SK-N-SH (cell line): Measurements from ENCODE around the gene UNKL. TPM values are rescaled to one million over a fixed set of nuclear protein-coding genes. Genes with fewer than 3 reads are reported as not detected.

Experiments used
- CTCF ChIA-PET: fragments of 300-600, 350-600 bp; formaldehyde crosslinking; extraction: SDS; loops from one replicate; lab custom pipeline; 2021; lab: Yijun Ruan, JAX
- POLR2A ChIA-PET: fragments of 350-600 bp; sonication (Branson Sonifier 250); formaldehyde crosslinking; extraction: SDS; loops from one replicate; lab custom pipeline; 2020; ENCODE audit warnings: antibody characterized with exemption, inconsistent platforms; lab: Yijun Ruan, JAX
- DNase-seq: peaks from one replicate; pipeline ENCODE4 v3.0.0; 2012
- H2AFZ ChIP-seq: fragments of 200-600 bp; sonication (generic); 2 replicates; pipeline ENCODE4 v1.8.1; 2016; ENCODE audit warnings: antibody characterized with exemption, mild to moderate bottlenecking, low read depth
- H3F3A ChIP-seq: fragments of 200-600 bp; sonication (generic); replicated peaks from 2 replicates; pipeline ENCODE3; 2016; ENCODE audit warnings: antibody characterized with exemption, mild to moderate bottlenecking; ENCODE audit not compliant: insufficient read depth
- H3K27ac ChIP-seq, 2 experiments: fragments of 200-500 bp in 1 of 2; fragments of 200-600 bp in 1 of 2; sonication (Bioruptor generic) in 1 of 2; sonication (generic), shearing (Covaris generic) in 1 of 2; 2 replicates each; pipeline versions ENCODE4 v1.5.1 to v1.6.1; 2014 to 2016; ENCODE audit warnings: low read depth in 2 of 2, inconsistent platforms in 1 of 2, low read length in 1 of 2, mild to moderate bottlenecking in 1 of 2, mixed read lengths in 1 of 2
- H3K27me3 ChIP-seq: fragments of 200-600 bp; sonication (generic), shearing (Covaris generic); 2 replicates; pipeline ENCODE4 v1.6.1; 2016; ENCODE audit warnings: mixed run types; ENCODE audit not compliant: insufficient read depth
- H3K36me3 ChIP-seq, 2 experiments: fragments of 200-500 bp in 1 of 2; fragments of 200-600 bp in 1 of 2; sonication (Bioruptor generic) in 1 of 2; sonication (generic) in 1 of 2; replicated peaks in 1 of 2; 2 replicates each; pipeline versions ENCODE3 to v1.5.1; 2014 to 2016; ENCODE audit warnings: low read length in 1 of 2, mild to moderate bottlenecking in 1 of 2; ENCODE audit not compliant: insufficient read depth in 2 of 2, control insufficient read depth in 1 of 2
- H3K4me1 ChIP-seq, 2 experiments: fragments of 200-500 bp in 1 of 2; fragments of 200-600 bp in 1 of 2; sonication (Bioruptor generic) in 1 of 2; sonication (generic), shearing (Covaris generic) in 1 of 2; 2 replicates each; pipeline versions ENCODE4 v1.5.1 to v1.6.1; 2014 to 2016; ENCODE audit warnings: low read depth in 1 of 2, low read length in 1 of 2, mixed run types in 1 of 2; ENCODE audit not compliant: insufficient read depth in 2 of 2, control insufficient read depth in 1 of 2
- H3K4me2 ChIP-seq: fragments of 200-600 bp; sonication (generic), shearing (Covaris generic); 2 replicates; pipeline ENCODE4 v1.6.1; 2017; ENCODE audit warnings: mixed run types
- H3K4me3 ChIP-seq, 2 experiments: fragments of 200-500 bp in 1 of 2; fragments of 200-600 bp in 1 of 2; sonication (Bioruptor generic) in 1 of 2; sonication (generic), shearing (Covaris generic) in 1 of 2; 2 replicates each; pipeline versions ENCODE4 v1.5.1 to v1.8.1; 2014 to 2016; ENCODE audit warnings: low read depth in 2 of 2, inconsistent platforms in 1 of 2, low read length in 1 of 2, mild to moderate bottlenecking in 1 of 2, mixed read lengths in 1 of 2, moderate library complexity in 1 of 2
- H3K79me2 ChIP-seq: fragments of 200-600 bp; sonication (generic); 2 replicates; pipeline ENCODE4 v1.8.1; 2017; ENCODE audit warnings: mild to moderate bottlenecking; ENCODE audit not compliant: insufficient read depth
- H3K9ac ChIP-seq: fragments of 200-600 bp; sonication (generic); 2 replicates; pipeline ENCODE4 v1.6.1; 2017; ENCODE audit warnings: mixed run types
- H3K9me2 ChIP-seq: fragments of 200-600 bp; sonication (generic); 2 replicates; pipeline ENCODE4 v1.6.1; 2017; ENCODE audit warnings: mixed run types
- H3K9me3 ChIP-seq: fragments of 200-600 bp; sonication (generic); 2 replicates; pipeline ENCODE4 v1.6.1; 2017; ENCODE audit warnings: mixed run types, mild to moderate bottlenecking, moderate library complexity
- H4K20me1 ChIP-seq: fragments of 200-600 bp; sonication (generic); 2 replicates; pipeline ENCODE4 v1.6.1; 2017; ENCODE audit warnings: mild to moderate bottlenecking, mixed run types; ENCODE audit not compliant: insufficient read depth
- FOXJ3 ChIP-seq: sonication (generic); formaldehyde crosslinking; IDR thresholded peaks from 2 replicates; pipeline ENCODE4 v1.5.1; 2020; ENCODE audit warnings: mild to moderate bottlenecking, missing genetic modification reagents
- FOXM1 ChIP-seq: IDR thresholded peaks from 2 replicates; pipeline ENCODE4 v1.4.0; 2012; ENCODE audit warnings: low read depth, mild to moderate bottlenecking
- GABPA ChIP-seq: IDR thresholded peaks from 2 replicates; pipeline ENCODE4 v1.4.0; 2012; ENCODE audit warnings: low read depth, mild to moderate bottlenecking
- IRF3 ChIP-seq: fragments of 150-350 bp; IDR thresholded peaks from 2 replicates; pipeline ENCODE4 v1.6.1; 2016; ENCODE audit warnings: mild to moderate bottlenecking, low read depth, low read length
- JUND ChIP-seq: IDR thresholded peaks from 2 replicates; pipeline ENCODE4 v1.4.0; 2012
- MAX ChIP-seq: IDR thresholded peaks from 2 replicates; pipeline ENCODE4 v1.4.0; 2012; ENCODE audit warnings: low read depth
- MEF2A ChIP-seq: IDR thresholded peaks from 2 replicates; pipeline ENCODE4 v1.4.0; 2012; ENCODE audit warnings: low read depth, borderline replicate concordance
- MXI1 ChIP-seq: IDR thresholded peaks from 2 replicates; pipeline ENCODE4 v1.6.1; 2012; ENCODE audit warnings: mild to moderate bottlenecking, low read depth, low read length, improper control_type of control experiment
- NRF1 ChIP-seq: IDR thresholded peaks from 2 replicates; pipeline ENCODE4 v1.6.1; 2012; ENCODE audit warnings: low read depth, mild to moderate bottlenecking, low read length
- POLR2AphosphoS5 ChIP-seq: IDR thresholded peaks from 2 replicates; pipeline ENCODE4 v1.6.1; 2012; ENCODE audit warnings: low read depth, low read length
- RFX5 ChIP-seq: IDR thresholded peaks from 2 replicates; pipeline ENCODE4 v1.6.1; 2012; ENCODE audit warnings: mild to moderate bottlenecking, improper control_type of control experiment, low read length
- RXRA ChIP-seq: IDR thresholded peaks from 2 replicates; pipeline ENCODE4 v1.4.0; 2012; ENCODE audit warnings: low read depth, mild to moderate bottlenecking, borderline replicate concordance
- SIN3A ChIP-seq: IDR thresholded peaks from 2 replicates; pipeline ENCODE4 v1.6.1; 2012; ENCODE audit warnings: low read depth, mild to moderate bottlenecking, low read length, moderate library complexity, borderline replicate concordance
- SMC3 ChIP-seq: IDR thresholded peaks from 2 replicates; pipeline ENCODE4 v1.6.1; 2012; ENCODE audit warnings: low read depth, low read length, improper control_type of control experiment
- TAF1 ChIP-seq: IDR thresholded peaks from 2 replicates; pipeline ENCODE4 v1.6.1; 2012; ENCODE audit warnings: low read depth, mild to moderate bottlenecking, low read length, moderate library complexity, borderline replicate concordance
- YY1 ChIP-seq: IDR thresholded peaks from 2 replicates; pipeline ENCODE4 v1.4.0; 2012; ENCODE audit warnings: low read depth, mild to moderate bottlenecking
- WGBS: methylation state at CpG from one replicate; pipeline ENCODE4 v1.1.6; 2017; ENCODE audit warnings: low lambda C conversion rate; 5-methylcytosine and 5-hydroxymethylcytosine counted together
- polyA plus RNA-seq, 3 experiments: library from polyadenylated mRNA; depleted of rRNA; stranded (reverse); fragments of >200 nt; gene quantifications; 2 replicates each; pipeline ENCODE4 v1.2.3, GENCODE V29; 2012
- TF ChIP-seq, protein P1 (sequence below): IDR thresholded peaks from 2 replicates; pipeline ENCODE4; 2012
- TF ChIP-seq, protein P2 (sequence below): fragments of 200-600 bp; sonication (generic); IDR thresholded peaks from 2 replicates; pipeline ENCODE4 v1.6.1; 2017; ENCODE audit warnings: antibody characterized with exemption, mild to moderate bottlenecking, moderate library complexity
- TF ChIP-seq, protein P3 (sequence below): IDR thresholded peaks from 2 replicates; pipeline ENCODE4 v1.6.1; 2012; ENCODE audit warnings: mild to moderate bottlenecking, low read depth, low read length, moderate library complexity

Gene UNKL
- polyA plus RNA-seq, 1 of the 3 experiments (the other 2 are of a cell fraction), result 16.4 TPM

DNA sequence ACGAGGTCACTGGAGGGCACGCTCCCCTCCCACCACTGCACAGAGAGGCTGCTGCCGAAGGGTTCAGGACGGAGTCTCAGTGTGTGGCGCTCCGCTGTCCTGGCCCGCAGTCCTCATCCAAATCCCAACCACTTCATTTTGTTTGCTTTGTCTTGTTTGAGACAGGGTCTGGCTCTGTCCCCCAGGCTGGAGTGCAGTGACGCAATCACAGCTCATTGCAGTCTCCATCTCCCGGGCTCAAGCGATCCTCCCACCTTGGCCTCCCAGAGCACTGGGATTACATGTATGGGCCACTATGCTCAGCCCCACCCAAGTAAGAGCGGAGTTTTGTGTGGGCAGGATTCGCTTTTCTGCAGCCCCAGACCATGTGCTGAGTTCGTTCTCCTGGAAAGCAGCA is 12.7 kb downstream of the UNKL start:
- 100% methylated on average over 9 of the region's 13 CpGs for WGBS
- TF ChIP-seq SMC3 (no peak), TAF1 (no peak), JUND (no peak), FOXM1 (no peak)
- ChIA-PET CTCF (interaction anchor here (1.8 to 1.9 kb wide), 2 partner anchors 10 to 63 kb away, joined by 5 read pairs; no protein-coding TSS in a partner anchor), POLR2A (no interaction called here)
- Histone ChIP-seq H3K27me3 (no peaks in the 10 kb centered on the region), H3K27ac (no peak overlapping the region), H3K36me3 (peaks cover 0 to 10% of the 10 kb centered on the region in 2 experiments), H3K9me3 (no peaks in the 10 kb centered on the region), H3K4me1 (no peaks in the 10 kb centered on the region), H3K4me2 (no peak overlapping the region), H3K9me2 (no peaks in the 10 kb centered on the region), H3F3A (no peaks in the 10 kb centered on the region), H4K20me1 (no peaks in the 10 kb centered on the region), H3K9ac (no peak overlapping the region), H2AFZ (no peak overlapping the region), H3K79me2 (peaks cover 7% of the 10 kb centered on the region; the same call in 1 of the 2 replicates), H3K4me3 (no peak overlapping the region)
- no peak for DNase-seq

DNA sequence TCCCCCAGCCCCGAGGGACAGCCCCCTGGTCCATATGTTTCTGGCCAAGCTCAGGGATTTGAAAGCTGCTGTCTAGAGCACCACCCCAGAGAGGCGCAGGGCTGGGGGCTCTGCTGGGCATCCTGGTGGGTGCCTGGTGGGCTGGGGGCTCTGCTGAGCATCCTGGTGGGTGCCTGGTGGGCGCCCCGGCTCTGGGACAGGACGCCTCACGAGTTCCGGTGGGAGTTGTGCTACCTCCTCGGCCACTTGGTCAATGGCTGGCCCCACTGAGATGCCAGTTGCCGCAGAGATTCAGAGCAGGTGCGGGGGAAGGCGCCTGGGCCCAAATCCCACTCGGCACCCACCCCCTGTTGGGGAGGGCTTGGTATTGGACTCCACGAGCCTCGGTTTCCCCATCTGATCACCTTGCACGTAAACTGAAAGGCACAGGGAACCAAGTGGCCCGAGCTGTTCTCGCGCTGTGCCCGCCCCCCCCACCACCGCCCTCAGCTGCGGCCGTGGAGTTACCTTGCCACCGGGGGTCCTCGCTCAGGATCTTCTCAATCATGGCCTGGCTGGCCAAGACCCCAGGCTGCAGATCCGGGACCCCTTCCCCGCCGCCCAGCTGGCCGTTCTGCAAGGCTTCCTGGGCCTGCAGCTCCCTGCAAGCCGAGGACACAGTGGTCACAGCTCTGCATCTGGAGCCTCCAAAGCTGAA is 13.3 kb downstream of the UNKL start:
- Histone ChIP-seq H3K9me3 (no peaks in the 10 kb centered on the region), H3K27me3 (no peaks in the 10 kb centered on the region), H3K9me2 (no peaks in the 10 kb centered on the region), H3K36me3 (peaks cover 0 to 10% of the 10 kb centered on the region in 2 experiments), H4K20me1 (no peaks in the 10 kb centered on the region), H3K79me2 (0 out of 2 replicates have a peak, but pooled peaks cover 2% of the 10 kb centered on the region), H3K27ac (no peak overlapping the region), H3K4me3 (no peak overlapping the region), H3K4me1 (no peaks in the 10 kb centered on the region), H3K9ac (no peak overlapping the region), H2AFZ (no peak overlapping the region), H3F3A (no peaks in the 10 kb centered on the region), H3K4me2 (no peak overlapping the region)
- CTCF ChIA-PET, result interaction anchor here (1.8 to 1.9 kb wide), 2 partner anchors 10 to 63 kb away, joined by 5 read pairs; no protein-coding TSS in a partner anchor
- no peak for TF ChIP-seq FOXJ3 (CRISPR knock-in tag)
- no peak for TF ChIP-seq GABPA
- TF ChIP-seq RFX5, result no peak
- TF ChIP-seq, protein P1, sequence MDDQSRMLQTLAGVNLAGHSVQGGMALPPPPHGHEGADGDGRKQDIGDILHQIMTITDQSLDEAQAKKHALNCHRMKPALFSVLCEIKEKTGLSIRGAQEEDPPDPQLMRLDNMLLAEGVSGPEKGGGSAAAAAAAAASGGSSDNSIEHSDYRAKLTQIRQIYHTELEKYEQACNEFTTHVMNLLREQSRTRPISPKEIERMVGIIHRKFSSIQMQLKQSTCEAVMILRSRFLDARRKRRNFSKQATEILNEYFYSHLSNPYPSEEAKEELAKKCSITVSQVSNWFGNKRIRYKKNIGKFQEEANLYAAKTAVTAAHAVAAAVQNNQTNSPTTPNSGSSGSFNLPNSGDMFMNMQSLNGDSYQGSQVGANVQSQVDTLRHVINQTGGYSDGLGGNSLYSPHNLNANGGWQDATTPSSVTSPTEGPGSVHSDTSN, result no peak
- no peak for TF ChIP-seq TAF1
- TF ChIP-seq RXRA, result no peak
- TF ChIP-seq MXI1, result no peak
- TF ChIP-seq MEF2A, result no peak
- TF ChIP-seq, protein P2, sequence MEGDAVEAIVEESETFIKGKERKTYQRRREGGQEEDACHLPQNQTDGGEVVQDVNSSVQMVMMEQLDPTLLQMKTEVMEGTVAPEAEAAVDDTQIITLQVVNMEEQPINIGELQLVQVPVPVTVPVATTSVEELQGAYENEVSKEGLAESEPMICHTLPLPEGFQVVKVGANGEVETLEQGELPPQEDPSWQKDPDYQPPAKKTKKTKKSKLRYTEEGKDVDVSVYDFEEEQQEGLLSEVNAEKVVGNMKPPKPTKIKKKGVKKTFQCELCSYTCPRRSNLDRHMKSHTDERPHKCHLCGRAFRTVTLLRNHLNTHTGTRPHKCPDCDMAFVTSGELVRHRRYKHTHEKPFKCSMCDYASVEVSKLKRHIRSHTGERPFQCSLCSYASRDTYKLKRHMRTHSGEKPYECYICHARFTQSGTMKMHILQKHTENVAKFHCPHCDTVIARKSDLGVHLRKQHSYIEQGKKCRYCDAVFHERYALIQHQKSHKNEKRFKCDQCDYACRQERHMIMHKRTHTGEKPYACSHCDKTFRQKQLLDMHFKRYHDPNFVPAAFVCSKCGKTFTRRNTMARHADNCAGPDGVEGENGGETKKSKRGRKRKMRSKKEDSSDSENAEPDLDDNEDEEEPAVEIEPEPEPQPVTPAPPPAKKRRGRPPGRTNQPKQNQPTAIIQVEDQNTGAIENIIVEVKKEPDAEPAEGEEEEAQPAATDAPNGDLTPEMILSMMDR, result no peak
- no peak for TF ChIP-seq YY1
- no peak for TF ChIP-seq NRF1
- no peak for TF ChIP-seq IRF3
- TF ChIP-seq MAX, result no peak
- no peak for TF ChIP-seq POLR2AphosphoS5
- no peak for TF ChIP-seq JUND
- TF ChIP-seq, protein P3, sequence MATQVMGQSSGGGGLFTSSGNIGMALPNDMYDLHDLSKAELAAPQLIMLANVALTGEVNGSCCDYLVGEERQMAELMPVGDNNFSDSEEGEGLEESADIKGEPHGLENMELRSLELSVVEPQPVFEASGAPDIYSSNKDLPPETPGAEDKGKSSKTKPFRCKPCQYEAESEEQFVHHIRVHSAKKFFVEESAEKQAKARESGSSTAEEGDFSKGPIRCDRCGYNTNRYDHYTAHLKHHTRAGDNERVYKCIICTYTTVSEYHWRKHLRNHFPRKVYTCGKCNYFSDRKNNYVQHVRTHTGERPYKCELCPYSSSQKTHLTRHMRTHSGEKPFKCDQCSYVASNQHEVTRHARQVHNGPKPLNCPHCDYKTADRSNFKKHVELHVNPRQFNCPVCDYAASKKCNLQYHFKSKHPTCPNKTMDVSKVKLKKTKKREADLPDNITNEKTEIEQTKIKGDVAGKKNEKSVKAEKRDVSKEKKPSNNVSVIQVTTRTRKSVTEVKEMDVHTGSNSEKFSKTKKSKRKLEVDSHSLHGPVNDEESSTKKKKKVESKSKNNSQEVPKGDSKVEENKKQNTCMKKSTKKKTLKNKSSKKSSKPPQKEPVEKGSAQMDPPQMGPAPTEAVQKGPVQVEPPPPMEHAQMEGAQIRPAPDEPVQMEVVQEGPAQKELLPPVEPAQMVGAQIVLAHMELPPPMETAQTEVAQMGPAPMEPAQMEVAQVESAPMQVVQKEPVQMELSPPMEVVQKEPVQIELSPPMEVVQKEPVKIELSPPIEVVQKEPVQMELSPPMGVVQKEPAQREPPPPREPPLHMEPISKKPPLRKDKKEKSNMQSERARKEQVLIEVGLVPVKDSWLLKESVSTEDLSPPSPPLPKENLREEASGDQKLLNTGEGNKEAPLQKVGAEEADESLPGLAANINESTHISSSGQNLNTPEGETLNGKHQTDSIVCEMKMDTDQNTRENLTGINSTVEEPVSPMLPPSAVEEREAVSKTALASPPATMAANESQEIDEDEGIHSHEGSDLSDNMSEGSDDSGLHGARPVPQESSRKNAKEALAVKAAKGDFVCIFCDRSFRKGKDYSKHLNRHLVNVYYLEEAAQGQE, result no peak
- no peak for TF ChIP-seq SIN3A
- 83% methylated on average over 22 of the region's 29 CpGs for WGBS
- POLR2A ChIA-PET, result no interaction called here
- DNase-seq, result peak; percentile 27
